ENCODE results near the gene CCL5. TPM values are rescaled to one million over a fixed set of nuclear protein-coding genes. Genes with fewer than 3 reads are reported as not detected.

Gene CCL5
- total and polyA plus RNA-seq, 5 donors from 2014 or later: 4.7 to 25.8 (median 6.0) TPM

GRCh38 chr17:35870906-35871819 lies 9.0 kb downstream of the CCL5 start:
- Mint-ChIP-seq H3K9me3 (peaks cover 0 to 2% (median 0%) of the 10 kb centered on the region in 7 donors), H3K27me3 (no peaks in the 10 kb centered on the region), H3K4me3 (no peak overlapping the region), H3K27ac (no peak overlapping the region), H3K4me1 (peaks cover 0 to 13% (median 3%) of the 10 kb centered on the region in 4 donors), H3K36me3 (no peaks in the 10 kb centered on the region)
- no peaks in the 10 kb centered on the region for H3K27me3 ChIP-seq (ENCODE audit: control insufficient read depth, insufficient read depth, low read length)
- no peak overlapping the region for H3K4me3 ChIP-seq (ENCODE audit: low read depth, low read length)
- no peaks in the 10 kb centered on the region for H3K36me3 ChIP-seq (ENCODE audit: control insufficient read depth, insufficient read depth, low read length)
- DNase-seq (peak in 1 of 3 donors; percentile 70), ATAC-seq (ENCODE audit: low read depth in 2 of 2) (peak; percentile 62 to 71)
- no peaks in the 10 kb centered on the region for H3K4me1 ChIP-seq (ENCODE audit: control insufficient read depth, insufficient read depth, low read length, poor library complexity, severe bottlenecking)
- no peaks in the 10 kb centered on the region for H3K9me3 ChIP-seq (ENCODE audit: control insufficient read depth in 2 of 2, low read length in 2 of 2)
- no peak overlapping the region for H3K27ac ChIP-seq (ENCODE audit: insufficient read depth, low read length, poor library complexity, severe bottlenecking)

GRCh38 chr17:35868737-35869136 lies 11.4 kb downstream of the CCL5 start, which contains the start of gene HEATR9:
Gene HEATR9 (minus strand): TSS chr17:35868891. CDS start chr17:35868742, 149 bp downstream.
- H3K27me3 Mint-ChIP-seq: no peaks in the 10 kb centered on the region
- no peak for ATAC-seq (ENCODE audit: low read depth in 2 of 2)
- H3K27ac Mint-ChIP-seq: peak within 1 kb of the TSS in 1 of 3 donors; percentile 32

GRCh38 chr17:35867574-35867973 lies 12.6 kb downstream of the CCL5 start:
- no peak overlapping the region for H3K4me3 Mint-ChIP-seq
- no peak for ATAC-seq (ENCODE audit: low read depth in 2 of 2)
- H3K27me3 Mint-ChIP-seq: no peaks in the 10 kb centered on the region
- Histone ChIP-seq H3K4me1 (ENCODE audit: control insufficient read depth, insufficient read depth, low read length, poor library complexity, severe bottlenecking) (no peaks in the 10 kb centered on the region), H3K27ac (ENCODE audit: insufficient read depth, low read length, poor library complexity, severe bottlenecking) (no peak overlapping the region), H3K4me3 (ENCODE audit: low read depth, low read length) (no peak overlapping the region), H3K27me3 (ENCODE audit: control insufficient read depth, insufficient read depth, low read length) (no peaks in the 10 kb centered on the region), H3K9me3 (ENCODE audit: control insufficient read depth in 2 of 2, low read length in 2 of 2) (no peaks in the 10 kb centered on the region), H3K36me3 (ENCODE audit: control insufficient read depth, insufficient read depth, low read length) (no peaks in the 10 kb centered on the region)
- peaks cover 5% of the 10 kb centered on the region for H3K36me3 Mint-ChIP-seq
- no peaks in the 10 kb centered on the region for H3K9me3 Mint-ChIP-seq
- peaks cover 0 to 8% (median 1%) of the 10 kb centered on the region in 4 donors for H3K4me1 Mint-ChIP-seq
- no peak for DNase-seq
- no peak overlapping the region for H3K27ac Mint-ChIP-seq

More at GRCh38 chr17:35868737-35869136, 11.4 kb downstream of the CCL5 start, which contains the start of gene HEATR9:
- no peaks in the 10 kb centered on the region for H3K27me3 ChIP-seq (ENCODE audit: control insufficient read depth, insufficient read depth, low read length)
- DNase-seq: no peak
- H3K9me3 ChIP-seq (ENCODE audit: control insufficient read depth in 2 of 2, low read length in 2 of 2): no peaks in the 10 kb centered on the region
- no peaks in the 10 kb centered on the region for H3K4me1 ChIP-seq (ENCODE audit: control insufficient read depth, insufficient read depth, low read length, poor library complexity, severe bottlenecking)
- H3K4me3 Mint-ChIP-seq: no peak within 1 kb of the TSS
- H3K9me3 Mint-ChIP-seq: no peaks in the 10 kb centered on the region
- peaks cover 0 to 8% (median 1%) of the 10 kb centered on the region in 4 donors for H3K4me1 Mint-ChIP-seq
- no peak within 1 kb of the TSS for H3K27ac ChIP-seq (ENCODE audit: insufficient read depth, low read length, poor library complexity, severe bottlenecking)
- no peaks in the 10 kb centered on the region for H3K36me3 ChIP-seq (ENCODE audit: control insufficient read depth, insufficient read depth, low read length)
- H3K36me3 Mint-ChIP-seq: no peaks in the 10 kb centered on the region
- no peak within 1 kb of the TSS for H3K4me3 ChIP-seq (ENCODE audit: low read depth, low read length)

- Histone ChIP-seq H3K27ac (ENCODE audit: insufficient read depth, low read length, poor library complexity, severe bottlenecking) (no peak overlapping the region), H3K36me3 (ENCODE audit: control insufficient read depth, insufficient read depth, low read length) (no peaks in the 10 kb centered on the region), H3K4me3 (ENCODE audit: low read depth, low read length) (no peak overlapping the region), H3K27me3 (ENCODE audit: control insufficient read depth, insufficient read depth, low read length) (no peaks in the 10 kb centered on the region), H3K9me3 (ENCODE audit: control insufficient read depth in 2 of 2, low read length in 2 of 2) (no peaks in the 10 kb centered on the region), H3K4me1 (ENCODE audit: control insufficient read depth, insufficient read depth, low read length, poor library complexity, severe bottlenecking) (no peaks in the 10 kb centered on the region)
- no peak overlapping the region for H3K4me3 Mint-ChIP-seq
- DNase-seq (no peak), ATAC-seq (ENCODE audit: low read depth in 2 of 2) (no peak)
- no peak overlapping the region for H3K27ac Mint-ChIP-seq
- no peaks in the 10 kb centered on the region for H3K9me3 Mint-ChIP-seq
- H3K27me3 Mint-ChIP-seq: no peaks in the 10 kb centered on the region
- H3K36me3 Mint-ChIP-seq: peaks cover 8% of the 10 kb centered on the region
- peaks cover 0 to 3% (median 0%) of the 10 kb centered on the region in 4 donors for H3K4me1 Mint-ChIP-seq
Observed at GRCh38 chr17:35866341-35866950, 13.7 kb downstream of the CCL5 start.

GRCh38 chr17:35865412-35866340 lies 14.5 kb downstream of the CCL5 start:
- Histone ChIP-seq H3K27ac (ENCODE audit: insufficient read depth, low read length, poor library complexity, severe bottlenecking) (no peak overlapping the region), H3K36me3 (ENCODE audit: control insufficient read depth, insufficient read depth, low read length) (no peaks in the 10 kb centered on the region), H3K9me3 (ENCODE audit: control insufficient read depth in 2 of 2, low read length in 2 of 2) (no peaks in the 10 kb centered on the region), H3K4me1 (ENCODE audit: control insufficient read depth, insufficient read depth, low read length, poor library complexity, severe bottlenecking) (no peaks in the 10 kb centered on the region), H3K4me3 (ENCODE audit: low read depth, low read length) (no peak overlapping the region), H3K27me3 (ENCODE audit: control insufficient read depth, insufficient read depth, low read length) (no peaks in the 10 kb centered on the region)
- Mint-ChIP-seq H3K36me3 (peaks cover 8% of the 10 kb centered on the region), H3K9me3 (no peaks in the 10 kb centered on the region), H3K4me1 (peaks cover 0 to 1% (median 0%) of the 10 kb centered on the region in 4 donors), H3K4me3 (no peak overlapping the region), H3K27ac (no peak overlapping the region), H3K27me3 (no peaks in the 10 kb centered on the region)
- DNase-seq (no peak), ATAC-seq (ENCODE audit: low read depth in 2 of 2) (no peak)

- H3K9me3 Mint-ChIP-seq: no peaks in the 10 kb centered on the region
- Histone ChIP-seq H3K9me3 (ENCODE audit: control insufficient read depth in 2 of 2, low read length in 2 of 2) (no peaks in the 10 kb centered on the region), H3K4me1 (ENCODE audit: control insufficient read depth, insufficient read depth, low read length, poor library complexity, severe bottlenecking) (no peaks in the 10 kb centered on the region), H3K27me3 (ENCODE audit: control insufficient read depth, insufficient read depth, low read length) (no peaks in the 10 kb centered on the region), H3K4me3 (ENCODE audit: low read depth, low read length) (no peak overlapping the region), H3K36me3 (ENCODE audit: control insufficient read depth, insufficient read depth, low read length) (no peaks in the 10 kb centered on the region), H3K27ac (ENCODE audit: insufficient read depth, low read length, poor library complexity, severe bottlenecking) (no peak overlapping the region)
- no peak overlapping the region for H3K4me3 Mint-ChIP-seq
- H3K27me3 Mint-ChIP-seq: no peaks in the 10 kb centered on the region
- DNase-seq: no peak
- peaks cover 8% of the 10 kb centered on the region for H3K36me3 Mint-ChIP-seq
- no peak for ATAC-seq (ENCODE audit: low read depth in 2 of 2)
- H3K27ac Mint-ChIP-seq: no peak overlapping the region
- H3K4me1 Mint-ChIP-seq: peaks cover 0 to 1% (median 0%) of the 10 kb centered on the region in 4 donors
Observed at GRCh38 chr17:35864853-35865252, 15.3 kb downstream of the CCL5 start.

- Histone ChIP-seq H3K4me3 (ENCODE audit: low read depth, low read length) (no peak overlapping the region), H3K4me1 (ENCODE audit: control insufficient read depth, insufficient read depth, low read length, poor library complexity, severe bottlenecking) (no peaks in the 10 kb centered on the region), H3K27ac (ENCODE audit: insufficient read depth, low read length, poor library complexity, severe bottlenecking) (no peak overlapping the region), H3K9me3 (ENCODE audit: control insufficient read depth in 2 of 2, low read length in 2 of 2) (no peaks in the 10 kb centered on the region), H3K36me3 (ENCODE audit: control insufficient read depth, insufficient read depth, low read length) (no peaks in the 10 kb centered on the region), H3K27me3 (ENCODE audit: control insufficient read depth, insufficient read depth, low read length) (no peaks in the 10 kb centered on the region)
- peaks cover 0 to 1% (median 0%) of the 10 kb centered on the region in 7 donors for H3K9me3 Mint-ChIP-seq
- peaks cover 0 to 1% (median 0%) of the 10 kb centered on the region in 4 donors for H3K4me1 Mint-ChIP-seq
- no peak for ATAC-seq (ENCODE audit: low read depth in 2 of 2)
- no peak for DNase-seq
- H3K36me3 Mint-ChIP-seq: peaks cover 9% of the 10 kb centered on the region
- H3K4me3 Mint-ChIP-seq: no peak overlapping the region
- H3K27me3 Mint-ChIP-seq: no peaks in the 10 kb centered on the region
- peak overlapping the region in 1 of 3 donors; percentile 84 for H3K27ac Mint-ChIP-seq
Observed at GRCh38 chr17:35856603-35857002, 23.6 kb downstream of the CCL5 start.
